Mucosa of stomach (tissue), 1 donor: ENCODE data around the gene CCDC89.
"Not testable (repeated sequence)": the region's sequence is repeated elsewhere in the genome, so short reads cannot be mapped to it uniquely, and the experiment has no call there.

Experiments
- H3K27me3 ChIP-seq: one replicate; pipeline ENCODE4 v1.7.0; 2013; ENCODE audit warnings: mild to moderate bottlenecking, low read length; ENCODE audit not compliant: control insufficient read depth, insufficient read depth
- H3K36me3 ChIP-seq: one replicate; pipeline ENCODE4 v1.7.0; 2013; ENCODE audit warnings: low read length; ENCODE audit not compliant: control insufficient read depth, insufficient read depth
- H3K4me1 ChIP-seq: one replicate; pipeline ENCODE4 v1.7.0; 2013; ENCODE audit warnings: mild to moderate bottlenecking, low read length; ENCODE audit not compliant: control insufficient read depth, insufficient read depth
- H3K4me3 ChIP-seq: one replicate; pipeline ENCODE4 v1.7.0; 2013; ENCODE audit warnings: low read length
- H3K9ac ChIP-seq: one replicate; pipeline ENCODE4 v1.7.0; 2013; ENCODE audit warnings: mild to moderate bottlenecking, low read length, moderate library complexity
- H3K9me3 ChIP-seq: one replicate; pipeline ENCODE4 v1.7.0; 2013; ENCODE audit warnings: mild to moderate bottlenecking, low read length, moderate library complexity; ENCODE audit not compliant: control insufficient read depth
- donor health status: Pancreatic carcinoma.

The CCDC89 gene

GRCh38 chr11:85680897-85681296 lies 5.1 kb downstream of the CCDC89 start:
- H3K9me3 ChIP-seq: no peaks in the 10 kb centered on the region
- peaks cover 18% of the 10 kb centered on the region for H3K4me1 ChIP-seq
- no peaks in the 10 kb centered on the region for H3K27me3 ChIP-seq
- no peaks in the 10 kb centered on the region for H3K36me3 ChIP-seq
- no peak overlapping the region for H3K9ac ChIP-seq
- no peak overlapping the region for H3K4me3 ChIP-seq

DNA sequence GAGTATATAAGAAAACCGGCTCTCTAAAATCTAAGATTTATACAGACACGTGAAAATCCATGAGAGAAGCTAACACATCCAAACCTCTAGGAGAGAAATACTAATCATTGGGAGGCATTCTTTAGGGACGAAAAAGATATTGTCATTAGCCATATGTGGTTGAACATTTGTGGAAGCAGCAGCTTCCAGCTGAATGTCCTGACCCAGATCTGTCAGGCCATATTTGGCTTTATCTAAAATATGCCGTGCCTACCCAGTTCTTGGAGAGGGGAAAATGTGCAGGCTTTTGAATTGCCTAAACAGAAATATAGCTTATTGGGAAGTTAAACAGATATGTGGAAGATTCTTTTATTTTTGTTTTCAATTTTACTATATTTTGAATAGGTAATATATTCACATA lies 6.4 kb downstream of the CCDC89 start:
- Histone ChIP-seq H3K27me3 (no peaks in the 10 kb centered on the region), H3K9me3 (no peaks in the 10 kb centered on the region), H3K4me3 (no peak overlapping the region), H3K4me1 (peaks cover 7% of the 10 kb centered on the region), H3K36me3 (no peaks in the 10 kb centered on the region), H3K9ac (no peak overlapping the region)

DNA sequence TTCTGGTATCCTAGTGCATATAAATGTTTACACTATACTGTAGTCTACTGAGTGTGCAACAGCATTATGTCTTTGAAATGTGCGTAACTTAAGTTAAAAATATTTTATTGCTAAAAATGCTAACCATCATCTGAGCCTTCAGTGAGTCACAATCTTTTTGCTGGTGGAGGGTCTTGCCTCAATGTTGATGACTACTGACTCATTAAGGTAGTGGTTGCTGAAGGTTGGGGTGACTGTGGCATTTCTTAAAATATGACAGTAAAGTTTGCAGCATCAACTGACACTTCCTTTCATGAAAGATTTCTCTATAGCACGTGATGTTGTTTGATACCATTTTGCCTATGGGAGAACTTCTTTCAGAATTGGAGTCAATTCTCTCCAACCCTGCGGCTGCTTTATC lies 12.6 kb downstream of the CCDC89 start:
- Histone ChIP-seq H3K9me3 (no peaks in the 10 kb centered on the region), H3K4me1 (no peaks in the 10 kb centered on the region), H3K36me3 (no peaks in the 10 kb centered on the region), H3K9ac (no peak overlapping the region), H3K27me3 (no peaks in the 10 kb centered on the region), H3K4me3 (no peak overlapping the region)

- Histone ChIP-seq H3K4me1 (no peaks in the 10 kb centered on the region), H3K9me3 (no peaks in the 10 kb centered on the region), H3K27me3 (no peaks in the 10 kb centered on the region), H3K4me3 (no peak overlapping the region), H3K36me3 (no peaks in the 10 kb centered on the region), H3K9ac (no peak overlapping the region)
Measured at GRCh38 chr11:85672105-85672902, 13.7 kb downstream of the CCDC89 start.

DNA sequence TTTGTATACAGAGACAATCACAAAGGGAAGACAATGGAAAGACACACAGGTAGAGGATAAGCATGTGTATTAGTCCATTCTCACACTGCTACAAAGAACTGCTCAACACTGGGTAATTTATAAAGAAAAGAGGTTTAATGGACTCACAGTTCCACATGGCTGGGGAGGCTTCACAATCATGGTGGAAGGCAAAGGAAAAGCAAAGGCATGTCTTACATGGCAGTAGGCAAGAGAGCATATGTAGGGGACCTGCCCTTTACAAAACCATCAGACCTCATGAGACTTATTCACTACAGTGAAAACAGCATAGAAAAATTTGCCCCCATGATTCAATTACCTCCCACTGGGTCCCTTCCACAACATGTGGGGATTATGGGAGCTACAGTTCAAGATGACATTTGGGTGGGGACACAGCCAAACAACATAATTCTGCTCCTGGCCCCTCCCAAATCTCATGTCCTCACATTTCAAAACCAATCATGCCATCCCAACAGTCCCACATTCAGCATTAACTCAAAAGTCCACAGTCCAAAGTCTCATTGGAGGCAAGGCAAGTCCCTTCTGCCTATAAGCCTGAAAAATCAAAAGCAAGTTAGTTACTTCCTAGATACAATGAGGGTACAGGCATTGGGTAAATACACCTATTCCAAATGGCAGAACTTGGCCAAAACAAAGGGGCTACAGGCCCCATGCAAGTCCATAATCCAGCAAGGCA lies 14.9 kb downstream of the CCDC89 start:
- H3K36me3 ChIP-seq, H3K4me3 ChIP-seq, H3K9ac ChIP-seq, H3K27me3 ChIP-seq, H3K9me3 ChIP-seq, H3K4me1 ChIP-seq: not testable (repeated sequence)

DNA sequence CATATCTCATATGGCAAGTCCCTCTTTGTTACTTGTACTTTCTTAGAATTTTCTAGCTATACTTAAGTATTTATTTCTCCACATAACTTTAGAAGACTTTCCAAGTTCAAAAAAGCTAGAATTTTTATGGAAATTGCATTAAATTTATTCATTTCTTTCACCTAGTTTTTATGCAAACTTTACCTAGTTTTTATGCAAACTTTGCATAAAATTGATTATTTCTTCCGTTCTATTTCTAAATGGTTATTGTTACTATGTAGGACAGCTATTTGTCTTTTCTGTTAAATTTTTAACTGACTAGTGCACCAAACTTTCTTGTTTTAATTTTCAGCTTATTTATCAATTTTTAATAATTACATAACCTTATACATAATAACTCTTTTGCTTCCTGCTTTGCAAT lies 17.8 kb downstream of the CCDC89 start:
- Histone ChIP-seq H3K36me3 (no peaks in the 10 kb centered on the region), H3K9ac (no peak overlapping the region), H3K9me3 (no peaks in the 10 kb centered on the region), H3K4me1 (no peaks in the 10 kb centered on the region), H3K27me3 (no peaks in the 10 kb centered on the region), H3K4me3 (no peak overlapping the region)

DNA sequence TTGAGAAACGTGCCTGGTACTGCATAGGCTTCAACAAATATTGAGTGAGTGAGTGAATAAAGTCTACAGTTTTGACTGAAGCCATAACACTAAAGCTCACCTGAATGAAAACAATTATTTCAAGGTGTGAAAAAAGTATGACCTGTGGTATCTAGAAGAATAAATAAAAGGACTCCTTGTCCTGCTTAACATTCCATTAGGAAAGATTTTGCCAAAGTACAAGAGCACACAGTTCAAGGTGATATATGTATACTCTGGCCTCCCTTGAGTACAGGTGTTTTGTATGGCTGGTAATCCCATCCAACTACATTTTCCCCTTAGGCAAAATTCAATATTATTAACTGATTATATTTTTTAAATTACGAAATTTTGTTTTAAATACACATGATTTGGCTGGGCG lies 19.3 kb downstream of the CCDC89 start:
- no peaks in the 10 kb centered on the region for H3K9me3 ChIP-seq
- no peaks in the 10 kb centered on the region for H3K36me3 ChIP-seq
- no peaks in the 10 kb centered on the region for H3K27me3 ChIP-seq
- H3K4me1 ChIP-seq: no peaks in the 10 kb centered on the region
- H3K4me3 ChIP-seq: no peak overlapping the region
- no peak overlapping the region for H3K9ac ChIP-seq

- Histone ChIP-seq H3K4me1 (no peaks in the 10 kb centered on the region), H3K9ac (no peak overlapping the region), H3K4me3 (no peak overlapping the region), H3K9me3 (no peaks in the 10 kb centered on the region), H3K27me3 (no peaks in the 10 kb centered on the region), H3K36me3 (no peaks in the 10 kb centered on the region)
Measured at GRCh38 chr11:85665733-85666132, 20.3 kb downstream of the CCDC89 start.

GRCh38 chr11:85664615-85665481 lies 21.1 kb downstream of the CCDC89 start, which contains the start of gene CREBZF:
Gene CREBZF, minus strand, starts transcription at chr11:85665129. Its CDS starts 254 bp downstream, at chr11:85664875.
- Histone ChIP-seq H3K9me3 (no peaks in the 10 kb centered on the region), H3K27me3 (no peaks in the 10 kb centered on the region), H3K4me1 (no peaks in the 10 kb centered on the region), H3K4me3 (peak within 1 kb of the TSS; percentile 79), H3K9ac (peak within 1 kb of the TSS; percentile 99), H3K36me3 (no peaks in the 10 kb centered on the region)

GRCh38 chr11:85663753-85664614 lies 22.0 kb downstream of the CCDC89 start:
- Histone ChIP-seq H3K9ac (peak overlapping the region; percentile 99), H3K9me3 (no peaks in the 10 kb centered on the region), H3K4me1 (peaks cover 4% of the 10 kb centered on the region), H3K27me3 (no peaks in the 10 kb centered on the region), H3K36me3 (no peaks in the 10 kb centered on the region), H3K4me3 (peak overlapping the region; percentile 79)

DNA sequence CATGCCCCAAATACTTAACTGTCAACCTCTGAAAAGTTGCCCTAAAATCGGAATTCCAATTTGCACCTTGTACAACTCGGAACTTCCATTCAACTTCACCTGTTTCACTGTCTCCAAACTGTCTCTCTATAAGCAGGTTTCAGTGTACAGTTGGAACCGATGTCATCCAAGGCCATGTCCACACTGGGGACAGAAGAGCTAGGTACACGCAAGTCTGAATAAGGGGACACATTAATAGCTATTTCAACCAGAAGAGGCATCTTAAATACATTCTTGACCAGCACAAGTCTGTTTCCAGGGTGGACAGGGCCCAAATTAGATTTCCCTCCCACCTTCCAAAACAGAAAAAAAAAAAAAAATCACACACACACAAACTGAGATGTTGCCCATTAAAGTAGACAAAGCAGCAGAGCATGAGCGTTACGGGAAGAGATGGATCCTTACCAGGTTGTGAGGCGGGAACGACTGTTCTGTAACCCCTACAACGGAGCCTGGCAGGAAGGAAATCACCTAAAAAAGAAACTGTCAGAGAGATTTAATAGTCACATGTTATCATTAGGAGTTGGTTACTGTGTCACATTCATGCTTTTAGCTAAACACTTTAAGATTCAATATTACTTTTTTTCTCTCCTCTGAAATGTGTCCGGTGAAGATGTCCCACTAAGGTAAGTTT lies 22.8 kb downstream of the CCDC89 start:
- Histone ChIP-seq H3K36me3 (no peaks in the 10 kb centered on the region), H3K9ac (peak overlapping the region; percentile 99), H3K27me3 (no peaks in the 10 kb centered on the region), H3K9me3 (no peaks in the 10 kb centered on the region), H3K4me3 (peak overlapping the region; percentile 79), H3K4me1 (peaks cover 4% of the 10 kb centered on the region)
